Activated B cell treated with CpG ODN at 0.5 μM for 24 hours (primary cell): ENCODE measurements around the gene ESPNL. TPM values are rescaled to one million over a fixed set of nuclear protein-coding genes. Genes with fewer than 3 reads are reported as not detected.

Source experiments
- ATAC-seq: fragments of 200-7000 bp; cut with Tn5 transposase; one replicate; pipeline ENCODE4 v1.10.0; 2021; ENCODE audit warnings: low read depth, mild to moderate bottlenecking, moderate library complexity
- CTCF ChIA-PET: fragments of 350-600 bp; sonication (Branson Sonifier 250); formaldehyde crosslinking; loops from one replicate; lab custom pipeline; 2021; ENCODE audit warnings: antibody characterized with exemption; lab: Charles Lee
- POLR2A ChIA-PET: fragments of 350-600 bp; sonication (Branson Sonifier 250); formaldehyde crosslinking; loops from one replicate; lab custom pipeline; 2021; ENCODE audit warnings: antibody characterized with exemption; lab: Charles Lee
- DNase-seq: peaks from one replicate; pipeline ENCODE4 v3.0.0; 2022
- H3K27ac Mint-ChIP-seq: one replicate; pipeline ENCODE4 v1.8.0; 2020; ENCODE audit warnings: mixed read lengths
- H3K27me3 Mint-ChIP-seq: one replicate; pipeline ENCODE4 v1.8.0; 2021; ENCODE audit warnings: mixed read lengths
- H3K36me3 Mint-ChIP-seq: one replicate; pipeline ENCODE4 v1.8.0; 2021; ENCODE audit warnings: low read depth, mixed read lengths
- H3K4me1 Mint-ChIP-seq: one replicate; pipeline ENCODE4 v1.8.0; 2021; ENCODE audit warnings: mixed read lengths
- H3K4me3 Mint-ChIP-seq: one replicate; pipeline ENCODE4 v1.8.0; 2020; ENCODE audit warnings: mild to moderate bottlenecking, mixed read lengths
- H3K9me3 Mint-ChIP-seq: one replicate; pipeline ENCODE4 v1.8.0; 2020; ENCODE audit warnings: mixed read lengths
- CTCF ChIP-seq: fragments of 200-600 bp; IDR thresholded peaks from one replicate; pipeline ENCODE4 v1.8.0; 2022; ENCODE audit warnings: antibody characterized with exemption, mild to moderate bottlenecking
- intact Hi-C: fragments of 100-400 bp; cut with micrococcal nuclease; formaldehyde crosslinking; loops from one replicate; pipeline ENCODE4 v1.15.1; 2024
- total RNA-seq: library from RNA; stranded (reverse); gene quantifications from 2 replicates; pipeline ENCODE4 v1.2.3, GENCODE V29; 2022

The ESPNL gene
- total RNA-seq, 1 donor from 2014 or later = 0.42 TPM

GRCh38 chr2:238172439-238172838, 72.3 kb downstream of the ESPNL start:
- ATAC-seq = no peak
- Mint-ChIP-seq H3K4me3 (no peak overlapping the region), H3K4me1 (no peaks in the 10 kb centered on the region), H3K36me3 (peaks cover 82% of the 10 kb centered on the region), H3K27ac (no peak overlapping the region), H3K27me3 (no peaks in the 10 kb centered on the region), H3K9me3 (no peaks in the 10 kb centered on the region)
- POLR2A ChIA-PET = no interaction called here
- CTCF ChIA-PET = no interaction called here
- intact Hi-C loops = no loop called here
- no peak for DNase-seq
- no peak for TF ChIP-seq CTCF

- Mint-ChIP-seq H3K36me3 (peaks cover 83% of the 10 kb centered on the region), H3K4me1 (no peaks in the 10 kb centered on the region), H3K4me3 (no peak overlapping the region), H3K9me3 (no peaks in the 10 kb centered on the region), H3K27me3 (no peaks in the 10 kb centered on the region), H3K27ac (no peak overlapping the region)
- POLR2A ChIA-PET = no interaction called here
- TF ChIP-seq CTCF = no peak
- intact Hi-C loops = no loop called here
- CTCF ChIA-PET = no interaction called here
- DNase-seq (no peak), ATAC-seq (no peak)
Observed at GRCh38 chr2:238173692-238174091, 73.6 kb downstream of the ESPNL start.

- H3K9me3 Mint-ChIP-seq = no peaks in the 10 kb centered on the region
- ATAC-seq = no peak
- no peak for TF ChIP-seq CTCF
- H3K4me3 Mint-ChIP-seq = no peak overlapping the region
- DNase-seq = no peak
- H3K27ac Mint-ChIP-seq = no peak overlapping the region
- no peaks in the 10 kb centered on the region for H3K4me1 Mint-ChIP-seq
- peaks cover 86% of the 10 kb centered on the region for H3K36me3 Mint-ChIP-seq
- intact Hi-C loops = no loop called here
- CTCF ChIA-PET = no interaction called here
- POLR2A ChIA-PET = no interaction called here
- H3K27me3 Mint-ChIP-seq = no peaks in the 10 kb centered on the region
Observed at GRCh38 chr2:238174291-238174690, 74.2 kb downstream of the ESPNL start.

- ChIA-PET CTCF (no interaction called here), POLR2A (no interaction called here)
- Mint-ChIP-seq H3K4me3 (no peak overlapping the region), H3K27me3 (no peaks in the 10 kb centered on the region), H3K27ac (no peak overlapping the region), H3K4me1 (no peaks in the 10 kb centered on the region), H3K36me3 (peaks cover 88% of the 10 kb centered on the region), H3K9me3 (no peaks in the 10 kb centered on the region)
- ATAC-seq (no peak), DNase-seq (no peak)
- TF ChIP-seq CTCF = no peak
- intact Hi-C loops = no loop called here
Observed at GRCh38 chr2:238174701-238175100, 74.6 kb downstream of the ESPNL start.

GRCh38 chr2:238176613-238177012, 76.5 kb downstream of the ESPNL start:
- H3K4me3 Mint-ChIP-seq = no peak overlapping the region
- H3K27ac Mint-ChIP-seq = no peak overlapping the region
- TF ChIP-seq CTCF = no peak
- H3K9me3 Mint-ChIP-seq = no peaks in the 10 kb centered on the region
- intact Hi-C loops = no loop called here
- no peaks in the 10 kb centered on the region for H3K4me1 Mint-ChIP-seq
- peaks cover 92% of the 10 kb centered on the region for H3K36me3 Mint-ChIP-seq
- ChIA-PET CTCF (no interaction called here), POLR2A (interaction anchor here (0.7 kb wide), 1 partner anchor 11 kb away, joined by 18 read pairs; no protein-coding TSS in a partner anchor)
- ATAC-seq (no peak), DNase-seq (no peak)
- H3K27me3 Mint-ChIP-seq = no peaks in the 10 kb centered on the region
